Hematopoietic multipotent progenitor cell treated with erythropoietin and hydrocortisone succinate and interleukin-3 and kit ligand, for 15 days (in vitro differentiated cells): ENCODE data around the gene ATP10A.
"Not testable (repeated sequence)": the region's sequence is repeated elsewhere in the genome, so short reads cannot be mapped to it uniquely, and the experiment has no call there.

Source experiments
- DNase-seq: peaks from one replicate; pipeline ENCODE4 v3.0.0-alpha.2; 2015; ENCODE audit warnings: low spot score

The ATP10A gene

GRCh38 chr15:25771736-25772135, 91.4 kb downstream of the ATP10A start:
- DNase-seq = not testable (repeated sequence)

GRCh38 chr15:25771338-25771706, 91.8 kb downstream of the ATP10A start:
- no peak for DNase-seq

- no peak for DNase-seq
Observed at GRCh38 chr15:25770618-25771337, 92.3 kb downstream of the ATP10A start.

GRCh38 chr15:25770031-25770430, 93.1 kb downstream of the ATP10A start:
- DNase-seq = no peak

- no peak for DNase-seq
Observed at GRCh38 chr15:25768271-25768670, 94.9 kb downstream of the ATP10A start.

- DNase-seq = no peak
Observed at GRCh38 chr15:25767356-25768151, 95.6 kb downstream of the ATP10A start.

- no peak for DNase-seq
Observed at GRCh38 chr15:25766417-25766816, 96.7 kb downstream of the ATP10A start.

GRCh38 chr15:25764980-25765735, 98.0 kb downstream of the ATP10A start:
- no peak for DNase-seq

- no peak for DNase-seq
Observed at GRCh38 chr15:25763954-25764353, 99.2 kb downstream of the ATP10A start.

- no peak for DNase-seq
Observed at GRCh38 chr15:25763331-25763751, 99.8 kb downstream of the ATP10A start.

GRCh38 chr15:25761971-25762662, 101.0 kb downstream of the ATP10A start:
- no peak for DNase-seq

GRCh38 chr15:25759421-25759820, 103.7 kb downstream of the ATP10A start:
- DNase-seq = no peak

- DNase-seq = not testable (repeated sequence)
Observed at GRCh38 chr15:25758612-25759011, 104.5 kb downstream of the ATP10A start.

- no peak for DNase-seq
Observed at GRCh38 chr15:25743548-25744275, 119.4 kb downstream of the ATP10A start.

GRCh38 chr15:25742776-25743547, 120.2 kb downstream of the ATP10A start:
- DNase-seq = no peak

- DNase-seq = no peak
Observed at GRCh38 chr15:25742041-25742730, 120.9 kb downstream of the ATP10A start.

- DNase-seq = no peak
Observed at GRCh38 chr15:25741256-25741580, 121.9 kb downstream of the ATP10A start.

GRCh38 chr15:25740383-25741255, 122.5 kb downstream of the ATP10A start:
- no peak for DNase-seq

- no peak for DNase-seq
Observed at GRCh38 chr15:25739687-25740121, 123.4 kb downstream of the ATP10A start.
